OCI-LY1 (cell line): ENCODE results near the gene INTS2.
"Not testable (repeated sequence)": the region's sequence is repeated elsewhere in the genome, so short reads cannot be mapped to it uniquely, and the experiment has no call there.

Experiments
- H2AFZ ChIP-seq: fragments of 200-600 bp; sonication (generic), shearing (Covaris generic); 2 replicates; pipeline ENCODE4 v1.6.0; 2014; ENCODE audit warnings: antibody characterized with exemption, mild to moderate bottlenecking, low read length
- H3F3A ChIP-seq: fragments of 200-600 bp; sonication (generic), shearing (Covaris generic); 2 replicates; pipeline ENCODE4 v1.6.0; 2014; ENCODE audit warnings: mild to moderate bottlenecking, antibody characterized with exemption, low read length, moderate library complexity; ENCODE audit not compliant: insufficient read depth
- H3K27ac ChIP-seq: fragments of 200-600 bp; sonication (generic); 2 replicates; pipeline ENCODE4 v1.5.1; 2014; ENCODE audit warnings: low read length, mixed run types, mild to moderate bottlenecking, low read depth; ENCODE audit not compliant: poor library complexity, severe bottlenecking
- H3K27me3 ChIP-seq: fragments of 200-600 bp; sonication (generic); 2 replicates; pipeline ENCODE4 v1.6.0; 2014; ENCODE audit warnings: antibody characterized with exemption, mild to moderate bottlenecking, low read length, moderate library complexity; ENCODE audit not compliant: insufficient read depth
- H3K36me3 ChIP-seq: fragments of 200-600 bp; sonication (generic); 2 replicates; pipeline ENCODE4 v1.6.1; 2014; ENCODE audit warnings: mild to moderate bottlenecking, antibody characterized with exemption, low read length, moderate library complexity, mixed read lengths; ENCODE audit not compliant: insufficient read depth
- H3K4me1 ChIP-seq: fragments of 200-600 bp; sonication (generic); 2 replicates; pipeline ENCODE4 v1.5.1; 2014; ENCODE audit warnings: mild to moderate bottlenecking, low read length, moderate library complexity; ENCODE audit not compliant: insufficient read depth, severe bottlenecking
- H3K4me2 ChIP-seq: fragments of 200-600 bp; sonication (generic), shearing (Covaris generic); 2 replicates; pipeline ENCODE4 v1.6.1; 2014; ENCODE audit warnings: low read length
- H3K4me3 ChIP-seq: fragments of 200-600 bp; sonication (generic); 2 replicates; pipeline ENCODE4 v1.5.1; 2014; ENCODE audit warnings: low read length, low read depth, mild to moderate bottlenecking, mixed read lengths; ENCODE audit not compliant: poor library complexity, severe bottlenecking
- H3K79me2 ChIP-seq: fragments of 200-600 bp; shearing (Covaris generic); 2 replicates; pipeline ENCODE4 v1.6.1; 2016; ENCODE audit warnings: mixed run types, low read length, mixed read lengths; ENCODE audit not compliant: insufficient read depth
- H3K9ac ChIP-seq: fragments of 200-600 bp; sonication (generic), shearing (Covaris generic); 2 replicates; pipeline ENCODE4 v1.6.1; 2014; ENCODE audit warnings: mild to moderate bottlenecking, low read length, mixed read lengths
- H3K9me2 ChIP-seq: fragments of 200-600 bp; sonication (generic), shearing (Covaris generic); 2 replicates; pipeline ENCODE4 v1.6.1; 2014; ENCODE audit warnings: low read depth, mild to moderate bottlenecking, low read length, mixed read lengths
- H3K9me3 ChIP-seq: fragments of 200-600 bp; shearing (Covaris generic); 2 replicates; pipeline ENCODE4 v1.6.1; 2014; ENCODE audit warnings: low read length, mixed read lengths
- H4K20me1 ChIP-seq: fragments of 200-600 bp; sonication (generic), shearing (Covaris generic); 2 replicates; pipeline ENCODE4 v1.6.0; 2016; ENCODE audit warnings: mild to moderate bottlenecking, low read length; ENCODE audit not compliant: insufficient read depth
- CTCF ChIP-seq: fragments of 200-600 bp; sonication (generic), shearing (Covaris generic); IDR thresholded peaks from 2 replicates; pipeline ENCODE4 v1.5.1; 2017; ENCODE audit warnings: mild to moderate bottlenecking, antibody characterized with exemption, low read length, moderate library complexity, mixed read lengths
- EZH2 ChIP-seq: fragments of 200-600 bp; sonication (generic), shearing (Covaris generic); IDR thresholded peaks from 2 replicates; pipeline ENCODE4 v1.8.0; 2017; ENCODE audit warnings: borderline replicate concordance, mixed run types, mild to moderate bottlenecking, antibody characterized with exemption, low read length, moderate library complexity, mixed read lengths

The INTS2 gene

GRCh38 chr17:61825448-61826137 lies 102.2 kb downstream of the INTS2 start:
- H3K79me2 ChIP-seq = no peaks in the 10 kb centered on the region
- peaks cover 45% of the 10 kb centered on the region for H3K36me3 ChIP-seq
- H3K9me2 ChIP-seq = no peaks in the 10 kb centered on the region
- TF ChIP-seq CTCF (no peak), EZH2 (no peak)
- no peaks in the 10 kb centered on the region for H3K27me3 ChIP-seq
- H3K9ac ChIP-seq = no peak overlapping the region
- no peak overlapping the region for H2AFZ ChIP-seq
- no peaks in the 10 kb centered on the region for H3K9me3 ChIP-seq
- H3K4me2 ChIP-seq = no peak overlapping the region
- H3K4me1 ChIP-seq = no peaks in the 10 kb centered on the region
- no peaks in the 10 kb centered on the region for H4K20me1 ChIP-seq
- no peaks in the 10 kb centered on the region for H3F3A ChIP-seq
- no peak overlapping the region for H3K27ac ChIP-seq
- H3K4me3 ChIP-seq = no peak overlapping the region

- Histone ChIP-seq H3K9me3 (no peaks in the 10 kb centered on the region), H3K9me2 (no peaks in the 10 kb centered on the region), H4K20me1 (no peaks in the 10 kb centered on the region), H3K4me2 (no peak overlapping the region), H3K4me3 (no peak overlapping the region), H3F3A (no peaks in the 10 kb centered on the region), H3K27ac (no peak overlapping the region), H3K9ac (no peak overlapping the region), H2AFZ (no peak overlapping the region), H3K79me2 (no peaks in the 10 kb centered on the region), H3K36me3 (peaks cover 52% of the 10 kb centered on the region), H3K27me3 (no peaks in the 10 kb centered on the region), H3K4me1 (peaks cover under 1% of the 10 kb centered on the region)
- TF ChIP-seq CTCF (no peak), EZH2 (no peak)
Observed at GRCh38 chr17:61822326-61823285, 105.2 kb downstream of the INTS2 start.

GRCh38 chr17:61821655-61822054 lies 106.1 kb downstream of the INTS2 start:
- peaks cover 48% of the 10 kb centered on the region for H3K36me3 ChIP-seq
- no peaks in the 10 kb centered on the region for H3F3A ChIP-seq
- no peak overlapping the region for H3K9ac ChIP-seq
- H3K9me3 ChIP-seq = no peaks in the 10 kb centered on the region
- H2AFZ ChIP-seq = no peak overlapping the region
- no peaks in the 10 kb centered on the region for H3K79me2 ChIP-seq
- no peak overlapping the region for H3K27ac ChIP-seq
- H3K27me3 ChIP-seq = no peaks in the 10 kb centered on the region
- no peaks in the 10 kb centered on the region for H4K20me1 ChIP-seq
- H3K9me2 ChIP-seq = no peaks in the 10 kb centered on the region
- H3K4me1 ChIP-seq = peaks cover 10% of the 10 kb centered on the region
- TF ChIP-seq CTCF = no peak
- no peak for TF ChIP-seq EZH2
- no peak overlapping the region for H3K4me3 ChIP-seq
- H3K4me2 ChIP-seq = no peak overlapping the region

- H3F3A ChIP-seq = not testable (repeated sequence)
Observed at GRCh38 chr17:61819265-61819664, 108.5 kb downstream of the INTS2 start.

More at GRCh38 chr17:61819265-61819664, 108.5 kb downstream of the INTS2 start:
- H3K4me3 ChIP-seq, H3K27ac ChIP-seq, H3K4me2 ChIP-seq, H4K20me1 ChIP-seq, H3K9me3 ChIP-seq, H3K9me2 ChIP-seq, H3K27me3 ChIP-seq, H2AFZ ChIP-seq, H3K79me2 ChIP-seq, H3K9ac ChIP-seq: not testable (repeated sequence)
- Histone ChIP-seq H3K36me3 (peaks cover 68% of the 10 kb centered on the region), H3K4me1 (peaks cover 21% of the 10 kb centered on the region)
